ENCODE measurements around the gene TADA2A.

Gene TADA2A

DNA sequence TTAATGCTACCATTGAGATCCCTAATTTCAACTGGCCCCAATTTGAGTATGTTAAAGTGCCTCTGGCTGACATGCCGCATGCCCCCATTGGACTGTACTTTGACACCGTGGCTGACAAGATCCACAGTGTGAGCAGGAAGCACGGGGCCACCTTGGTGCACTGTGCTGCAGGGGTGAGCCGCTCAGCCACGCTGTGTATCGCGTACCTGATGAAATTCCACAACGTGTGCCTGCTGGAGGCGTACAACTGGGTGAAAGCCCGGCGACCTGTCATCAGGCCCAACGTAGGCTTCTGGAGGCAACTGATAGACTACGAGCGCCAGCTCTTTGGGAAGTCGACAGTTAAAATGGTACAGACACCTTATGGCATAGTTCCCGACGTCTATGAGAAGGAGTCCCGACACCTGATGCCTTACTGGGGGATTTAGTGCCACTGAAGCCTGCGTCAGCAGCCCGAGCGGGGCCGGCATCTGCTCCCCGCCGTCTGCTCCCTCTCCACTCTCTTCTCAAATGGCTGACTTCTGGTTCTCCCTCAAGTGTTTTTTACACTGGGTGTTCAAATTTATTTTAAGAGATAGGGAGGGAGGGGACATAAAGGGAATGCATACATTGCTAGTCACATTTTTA is 105.9 kb downstream of the TADA2A start:
- TF ChIP-seq EZH2 (IDR thresholded peaks at IDR 0.05) (no peak), POLR2AphosphoS5 (IDR thresholded peaks at IDR 0.05; ENCODE audit: borderline replicate concordance, low read depth, low read length) (no peak), FOXP2 (optimal IDR thresholded peaks at IDR 0.05; ENCODE audit: control extremely low read depth, extremely low read length, insufficient read depth) (no peak)
- H3K9ac ChIP-seq (ENCODE audit: insufficient read length) = no peak overlapping the region
- no peak overlapping the region for H3K27ac ChIP-seq
- DNase-seq (ENCODE audit: low read depth, low spot score) = no peak
- H3K9me3 ChIP-seq (ENCODE audit: low read depth, low read length) = no peaks in the 10 kb centered on the region
- H3K4me3 ChIP-seq = no peak overlapping the region
- H3K36me3 ChIP-seq (ENCODE audit: insufficient read depth, low read length) = peaks cover 29% of the 10 kb centered on the region; the same call in 1 of the 2 replicates

DNA sequence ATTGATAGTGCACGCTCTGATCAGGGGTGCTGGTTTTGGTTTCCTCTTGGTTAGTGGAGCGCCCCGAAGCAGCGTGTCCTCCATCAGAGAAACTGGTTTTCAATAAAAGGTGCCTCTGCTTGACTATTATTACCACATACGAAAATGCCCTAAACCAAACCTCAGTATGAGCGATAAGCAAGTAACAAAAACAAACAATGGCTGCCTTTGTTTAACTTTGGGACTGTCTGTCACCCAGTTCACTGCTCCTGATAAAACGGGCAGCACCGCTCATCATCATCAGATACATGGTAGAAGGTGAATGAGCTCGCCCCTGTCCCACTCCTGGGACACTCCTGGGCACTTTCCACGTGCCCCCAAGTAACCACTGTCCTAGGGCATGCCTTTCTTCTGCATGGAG is 107.0 kb downstream of the TADA2A start:
- Histone ChIP-seq H3K36me3 (ENCODE audit: insufficient read depth, low read length) (peaks cover 40% of the 10 kb centered on the region; the same call in 1 of the 2 replicates), H3K27ac (no peak overlapping the region; the same call in 1 of the 2 replicates), H3K9ac (ENCODE audit: insufficient read length) (no peak overlapping the region), H3K4me3 (no peak overlapping the region), H3K9me3 (ENCODE audit: low read depth, low read length) (no peaks in the 10 kb centered on the region)
- TF ChIP-seq FOXP2 (optimal IDR thresholded peaks at IDR 0.05; ENCODE audit: control extremely low read depth, extremely low read length, insufficient read depth) (no peak), EZH2 (IDR thresholded peaks at IDR 0.05) (no peak), POLR2AphosphoS5 (IDR thresholded peaks at IDR 0.05; ENCODE audit: borderline replicate concordance, low read depth, low read length) (no peak)
- DNase-seq (ENCODE audit: low read depth, low spot score) = no peak

DNA sequence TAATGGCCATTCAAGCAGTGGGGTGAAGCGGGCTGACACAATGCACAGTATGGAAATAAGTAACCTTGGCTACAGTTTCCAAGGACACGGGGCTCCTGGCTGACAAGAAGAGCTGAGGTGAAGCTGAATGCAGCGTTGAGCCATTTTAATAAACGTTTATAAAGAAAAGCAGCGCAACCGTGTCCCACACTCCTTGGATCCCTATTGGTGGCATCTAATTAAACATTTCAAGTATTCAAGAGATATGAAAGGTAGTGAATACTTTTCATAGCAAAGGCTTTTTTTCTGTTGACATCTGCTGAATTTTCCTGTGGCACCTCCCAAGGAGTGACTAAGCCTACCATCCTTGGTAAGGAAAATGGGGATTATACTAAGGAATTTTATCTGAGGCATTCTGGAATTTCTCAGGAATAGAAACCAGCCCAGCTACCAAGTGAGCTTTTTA is 109.5 kb downstream of the TADA2A start:
- Histone ChIP-seq H3K27ac (no peak overlapping the region), H3K4me3 (no peak overlapping the region), H3K9ac (ENCODE audit: insufficient read length) (no peak overlapping the region), H3K36me3 (ENCODE audit: insufficient read depth, low read length) (peaks cover 49% of the 10 kb centered on the region; the same call in 1 of the 2 replicates), H3K9me3 (ENCODE audit: low read depth, low read length) (no peaks in the 10 kb centered on the region)
- TF ChIP-seq POLR2AphosphoS5 (IDR thresholded peaks at IDR 0.05; ENCODE audit: borderline replicate concordance, low read depth, low read length) (no peak), FOXP2 (optimal IDR thresholded peaks at IDR 0.05; ENCODE audit: control extremely low read depth, extremely low read length, insufficient read depth) (no peak), EZH2 (IDR thresholded peaks at IDR 0.05) (no peak)
- no peak for DNase-seq (ENCODE audit: low read depth, low spot score)

DNA sequence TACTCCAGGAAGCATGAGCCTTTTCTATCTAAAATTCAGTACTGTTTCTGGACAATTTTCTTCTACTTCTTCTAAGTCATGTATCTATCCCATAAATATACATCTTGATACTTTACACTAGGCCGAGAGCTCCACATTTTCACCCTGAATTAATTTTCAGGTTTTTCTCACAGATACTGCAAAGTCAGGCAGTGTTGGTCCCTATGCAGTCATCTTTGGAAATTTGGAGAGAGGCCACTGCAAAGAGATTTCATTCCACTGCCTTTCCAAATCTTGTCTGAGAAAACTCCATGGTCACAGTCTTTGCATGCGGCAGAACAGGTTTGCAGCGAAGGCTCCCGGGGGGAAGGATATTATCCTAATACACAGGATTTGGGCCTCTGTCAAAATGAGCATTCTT is 111.2 kb downstream of the TADA2A start:
- H3K9ac ChIP-seq (ENCODE audit: insufficient read length) = no peak overlapping the region

DNA sequence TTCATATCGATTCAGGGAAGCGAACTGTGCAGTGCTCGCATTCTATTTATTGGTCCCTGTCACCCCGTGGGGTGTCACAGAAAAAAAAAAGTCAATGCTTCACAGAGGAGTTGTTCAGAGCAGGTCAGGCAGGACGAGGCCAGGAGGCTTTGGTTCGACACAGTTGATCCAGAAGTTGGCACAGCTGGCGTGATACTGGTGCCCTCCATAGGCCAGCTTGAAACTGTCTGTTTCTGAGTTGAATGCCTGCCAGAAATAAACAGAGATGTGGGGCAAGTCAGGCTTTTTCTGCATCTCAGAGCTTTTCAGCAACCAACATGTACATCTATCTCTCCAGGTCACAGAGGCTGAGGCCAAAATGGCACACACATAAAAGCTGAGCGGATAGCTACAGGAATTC is 112.1 kb downstream of the TADA2A start:
- no peak for DNase-seq (ENCODE audit: low read depth, low spot score)
- Histone ChIP-seq H3K4me3 (no peak overlapping the region), H3K27ac (no peak overlapping the region), H3K36me3 (ENCODE audit: insufficient read depth, low read length) (peaks cover 40% of the 10 kb centered on the region; the same call in 1 of the 2 replicates), H3K9me3 (ENCODE audit: low read depth, low read length) (no peaks in the 10 kb centered on the region), H3K9ac (ENCODE audit: insufficient read length) (no peak overlapping the region)
- TF ChIP-seq POLR2AphosphoS5 (IDR thresholded peaks at IDR 0.05; ENCODE audit: borderline replicate concordance, low read depth, low read length) = no peak
- no peak for TF ChIP-seq FOXP2 (optimal IDR thresholded peaks at IDR 0.05; ENCODE audit: control extremely low read depth, extremely low read length, insufficient read depth)
- TF ChIP-seq EZH2 (IDR thresholded peaks at IDR 0.05) = no peak

More for the DNA sequence above, 111.2 kb downstream of the TADA2A start:
- Histone ChIP-seq H3K27ac (no peak overlapping the region), H3K9me3 (ENCODE audit: low read depth, low read length) (no peaks in the 10 kb centered on the region), H3K36me3 (ENCODE audit: insufficient read depth, low read length) (peaks cover 40% of the 10 kb centered on the region; the same call in 1 of the 2 replicates), H3K4me3 (no peak overlapping the region)
- DNase-seq (ENCODE audit: low read depth, low spot score) = no peak
- TF ChIP-seq EZH2 (IDR thresholded peaks at IDR 0.05) = no peak

DNA sequence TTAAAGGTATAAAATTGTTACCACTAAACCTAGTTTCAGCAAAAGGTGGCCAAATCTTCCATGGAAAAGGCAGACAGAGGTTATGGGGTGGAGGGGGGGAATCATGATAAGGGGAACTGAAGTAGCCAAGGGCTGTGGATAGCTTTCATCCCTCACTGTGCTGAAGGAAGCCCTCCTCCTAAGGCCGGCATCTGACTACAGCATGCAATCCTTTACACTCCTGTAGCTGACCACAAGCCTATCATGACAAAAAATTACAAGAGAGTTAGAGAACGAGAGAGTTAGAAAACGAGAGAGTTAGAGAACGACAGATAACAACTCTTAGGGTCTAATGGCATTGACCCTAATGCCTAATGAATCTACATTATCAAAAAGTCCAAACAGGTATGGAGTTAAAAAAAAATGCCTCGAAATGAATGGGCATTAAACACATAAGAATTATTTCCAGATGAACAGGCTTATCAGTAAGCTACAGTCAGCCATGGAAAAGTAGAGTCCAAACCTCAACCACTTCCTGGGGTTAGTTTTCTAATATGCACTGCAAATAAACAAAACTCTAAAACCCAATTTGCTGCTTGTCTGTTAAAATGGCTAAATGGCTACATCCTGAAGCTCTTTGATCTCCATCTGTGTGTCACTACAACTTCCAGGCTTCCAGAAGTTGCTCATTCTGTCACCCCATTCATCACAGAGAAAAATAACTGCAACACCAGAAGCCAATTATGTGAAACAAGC is 112.7 kb downstream of the TADA2A start:
- Histone ChIP-seq H3K9ac (ENCODE audit: insufficient read length) (no peak overlapping the region), H3K36me3 (ENCODE audit: insufficient read depth, low read length) (peaks cover 43% of the 10 kb centered on the region), H3K9me3 (ENCODE audit: low read depth, low read length) (no peaks in the 10 kb centered on the region), H3K4me3 (no peak overlapping the region), H3K27ac (0 out of 2 replicates have a peak overlapping the region, but pooled peaks have one; percentile 31)
- TF ChIP-seq POLR2AphosphoS5 (IDR thresholded peaks at IDR 0.05; ENCODE audit: borderline replicate concordance, low read depth, low read length) (no peak), EZH2 (IDR thresholded peaks at IDR 0.05) (no peak), FOXP2 (optimal IDR thresholded peaks at IDR 0.05; ENCODE audit: control extremely low read depth, extremely low read length, insufficient read depth) (no peak)
- no peak for DNase-seq (ENCODE audit: low read depth, low spot score)

DNA sequence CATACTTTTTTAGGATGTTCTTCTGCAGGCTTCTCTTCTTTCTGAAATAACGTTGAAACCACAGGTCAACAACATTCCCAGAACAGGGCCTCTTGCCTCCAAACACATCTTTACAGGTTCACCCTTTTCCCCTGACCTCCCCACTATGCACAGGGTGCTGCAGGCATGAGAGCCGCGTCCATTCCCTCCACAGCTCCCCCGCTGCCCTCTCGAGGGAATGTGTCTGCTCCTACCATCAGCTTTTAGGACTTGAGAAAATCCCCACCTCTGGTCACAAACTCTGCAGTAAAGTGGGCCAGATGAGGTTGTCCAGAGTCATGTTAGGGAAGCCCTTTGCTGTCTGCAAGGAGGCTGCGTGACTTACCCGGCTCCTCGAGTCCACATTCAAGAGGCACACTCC is 113.5 kb downstream of the TADA2A start:
- H3K9me3 ChIP-seq (ENCODE audit: low read depth, low read length) = no peaks in the 10 kb centered on the region
- no peak overlapping the region for H3K9ac ChIP-seq (ENCODE audit: insufficient read length)
- H3K27ac ChIP-seq = no peak overlapping the region
- no peak overlapping the region for H3K4me3 ChIP-seq
- TF ChIP-seq POLR2AphosphoS5 (IDR thresholded peaks at IDR 0.05; ENCODE audit: borderline replicate concordance, low read depth, low read length) (no peak), FOXP2 (optimal IDR thresholded peaks at IDR 0.05; ENCODE audit: control extremely low read depth, extremely low read length, insufficient read depth) (no peak), EZH2 (IDR thresholded peaks at IDR 0.05) (no peak)
- H3K36me3 ChIP-seq (ENCODE audit: insufficient read depth, low read length) = peaks cover 39% of the 10 kb centered on the region
- DNase-seq (ENCODE audit: low read depth, low spot score) = no peak

DNA sequence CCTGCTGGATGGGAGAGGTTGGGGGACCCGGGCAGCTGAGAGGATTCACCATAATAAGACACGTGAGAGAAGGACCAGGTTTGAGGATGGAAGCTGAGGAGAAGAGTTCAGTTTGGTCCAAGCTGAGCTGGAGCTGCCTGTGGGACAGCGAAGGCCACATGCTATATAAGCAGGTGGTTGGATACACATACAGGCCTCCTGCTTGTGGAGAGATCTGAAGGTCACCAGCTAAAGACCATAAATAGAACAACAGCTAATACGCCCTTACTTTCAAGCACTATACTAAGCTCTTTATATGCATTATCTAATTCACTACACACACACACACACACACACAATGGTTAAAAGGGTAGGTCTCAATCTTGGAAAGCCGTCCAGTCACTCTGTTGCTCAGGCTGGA is 115.1 kb downstream of the TADA2A start:
- Histone ChIP-seq H3K27ac (no peak overlapping the region), H3K4me3 (no peak overlapping the region), H3K36me3 (ENCODE audit: insufficient read depth, low read length) (peaks cover 38% of the 10 kb centered on the region), H3K9ac (ENCODE audit: insufficient read length) (no peak overlapping the region), H3K9me3 (ENCODE audit: low read depth, low read length) (no peaks in the 10 kb centered on the region)
- no peak for DNase-seq (ENCODE audit: low read depth, low spot score)
- TF ChIP-seq POLR2AphosphoS5 (IDR thresholded peaks at IDR 0.05; ENCODE audit: borderline replicate concordance, low read depth, low read length) (no peak), EZH2 (IDR thresholded peaks at IDR 0.05) (no peak), FOXP2 (optimal IDR thresholded peaks at IDR 0.05; ENCODE audit: control extremely low read depth, extremely low read length, insufficient read depth) (no peak)
